ENCODE data around the gene NDUFV2.
"Not testable (repeated sequence)": the region's sequence is repeated elsewhere in the genome, so short reads cannot be mapped to it uniquely, and the experiment has no call there.

The NDUFV2 gene

DNA sequence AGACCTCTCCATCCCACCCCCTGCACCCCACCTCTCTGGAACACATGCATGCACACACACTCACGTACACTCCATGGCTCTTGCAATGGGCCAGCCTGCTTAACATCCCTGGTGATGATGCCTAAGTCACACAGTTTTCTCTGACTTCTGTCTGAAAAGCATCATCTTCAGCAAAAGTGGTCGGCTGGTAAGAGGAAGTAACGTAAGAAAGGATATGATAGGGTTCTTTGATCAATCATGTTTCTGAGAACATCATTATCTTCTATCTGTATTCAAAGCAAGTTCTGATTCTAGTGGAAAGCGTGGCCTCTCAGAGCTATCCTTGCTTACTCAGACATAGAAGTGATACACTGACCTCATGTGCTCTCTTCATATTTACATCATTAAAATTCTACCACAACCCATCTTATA lies 11.4 kb upstream of the NDUFV2 start:
- DNase-seq, result no peak

DNA sequence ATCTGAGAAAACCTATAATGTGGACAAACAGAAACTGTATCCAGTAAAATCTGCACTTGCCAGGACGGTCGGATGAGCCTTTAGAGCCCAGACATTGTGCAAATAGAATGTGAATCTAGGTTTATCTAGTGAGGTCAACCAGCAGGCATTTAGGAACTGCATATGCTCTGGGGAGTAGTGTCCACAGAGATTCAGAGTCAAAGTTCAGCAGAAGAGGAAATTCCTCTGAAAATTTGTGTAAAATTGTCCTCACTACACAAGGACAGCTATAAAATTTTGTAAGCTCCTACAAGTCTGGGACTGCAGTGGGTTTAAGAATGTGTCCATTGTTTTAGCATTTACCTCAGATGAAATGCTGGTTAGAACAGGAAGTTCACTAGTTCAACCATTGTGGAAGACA lies 9.8 kb upstream of the NDUFV2 start:
- DNase-seq, result no peak

DNA sequence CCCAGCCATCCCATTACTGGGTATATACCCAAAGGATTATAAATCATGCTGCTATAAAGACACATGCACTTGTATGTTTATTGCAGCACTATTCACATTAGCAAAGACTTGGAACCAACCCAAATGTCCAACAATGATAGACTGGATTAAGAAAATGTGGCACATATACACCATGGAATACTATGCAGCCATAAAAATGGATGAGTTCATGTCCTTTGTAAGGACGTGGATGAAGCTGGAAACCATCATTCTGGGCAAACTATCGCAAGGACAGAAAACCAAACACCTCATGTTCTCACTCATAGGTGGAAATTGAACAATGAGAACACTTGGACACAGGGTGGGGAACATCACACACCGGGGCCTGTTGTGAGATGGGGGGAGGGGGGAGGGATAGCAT lies 9.4 kb upstream of the NDUFV2 start:
- not testable (repeated sequence) for DNase-seq

DNA sequence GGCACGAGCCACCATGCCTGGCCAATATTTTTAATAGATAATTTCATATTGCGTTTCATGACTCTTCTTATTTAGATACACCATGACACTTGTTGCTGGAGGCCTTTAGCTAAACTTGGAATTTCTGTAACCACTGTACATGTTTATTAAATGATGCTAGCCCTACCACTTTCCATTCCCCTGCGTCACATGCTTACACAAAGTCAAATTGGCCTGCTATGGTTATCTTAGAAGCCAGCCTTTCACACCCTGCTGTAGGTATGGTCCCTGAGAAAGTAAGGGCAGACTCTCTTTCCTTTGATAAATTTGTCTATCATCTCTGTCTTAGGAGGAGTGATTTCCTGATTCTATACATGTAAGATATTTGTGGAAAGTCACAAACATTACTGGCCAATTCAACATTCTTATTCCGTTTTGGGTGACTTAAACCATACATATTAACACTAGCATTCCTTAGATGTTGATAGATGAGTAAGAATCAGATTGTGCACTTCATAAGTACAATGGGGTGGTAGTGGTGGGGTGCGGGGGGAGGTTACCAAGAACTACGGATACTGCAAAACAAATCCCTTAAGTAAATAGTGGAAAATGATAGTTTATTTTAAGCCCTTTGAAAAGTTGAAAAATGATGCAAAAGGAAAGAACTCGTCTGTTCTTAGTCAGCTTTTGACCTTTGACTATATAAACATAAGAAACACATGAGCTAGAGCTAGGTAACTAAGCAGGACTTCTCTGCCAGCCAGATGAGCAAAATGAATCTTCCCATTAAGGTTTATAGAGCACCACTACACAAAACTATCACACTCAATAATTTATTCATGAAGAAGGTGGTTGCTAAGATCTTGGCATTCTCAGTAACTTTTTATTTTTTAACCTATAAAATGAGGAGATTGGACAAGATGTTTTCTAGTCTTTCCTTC lies 7.9 kb upstream of the NDUFV2 start:
- no peak for DNase-seq

DNA sequence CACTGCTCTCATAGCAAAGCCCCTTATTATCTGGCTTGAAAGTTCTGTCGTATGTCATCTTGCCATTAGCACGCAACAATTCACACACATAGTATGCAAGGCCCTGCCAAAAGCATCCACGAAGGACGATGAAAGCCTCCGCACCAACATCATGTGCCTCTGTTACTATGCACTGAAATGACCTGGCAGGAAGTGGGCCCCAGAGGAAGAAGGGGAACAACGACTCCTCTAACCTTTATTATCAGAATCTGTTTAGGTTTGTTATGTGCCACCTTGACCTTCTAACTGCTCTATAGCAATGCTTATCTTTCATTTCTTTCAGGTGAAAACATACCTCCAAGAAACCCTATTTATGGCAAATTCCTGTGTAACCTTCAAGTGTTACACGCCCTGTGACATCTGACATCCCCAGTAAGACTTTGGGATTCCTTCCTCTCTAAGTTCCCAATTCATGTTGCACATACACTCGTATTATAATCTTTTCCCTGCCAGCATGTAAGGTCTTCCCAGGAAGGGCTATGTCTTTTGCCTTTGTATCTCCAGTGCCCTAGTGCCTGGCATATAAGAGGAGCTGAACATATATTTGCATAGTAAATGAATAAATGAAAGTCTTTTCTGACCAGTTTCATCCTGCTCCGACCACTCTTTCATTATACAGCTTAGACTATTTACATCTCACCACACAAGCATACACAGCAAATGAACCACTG lies 7.0 kb upstream of the NDUFV2 start:
- no peak for DNase-seq

DNA sequence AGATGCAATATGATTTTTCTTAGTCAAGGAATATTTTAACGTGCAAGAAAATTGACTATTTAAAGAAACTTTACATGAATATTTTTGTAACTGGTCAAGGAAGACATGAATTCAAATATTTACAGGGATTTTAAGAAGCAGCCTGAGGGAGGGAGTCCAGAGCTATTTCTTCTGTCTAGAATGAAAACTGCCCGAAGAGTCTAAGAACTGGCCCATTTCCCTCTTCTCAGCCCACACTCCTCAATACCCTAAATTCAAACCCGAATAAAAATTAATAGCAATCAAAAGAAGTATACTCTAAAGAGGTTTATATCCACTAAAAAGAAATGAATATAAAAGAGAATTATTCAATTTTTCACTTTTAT lies 6.5 kb upstream of the NDUFV2 start:
- no peak for DNase-seq

DNA sequence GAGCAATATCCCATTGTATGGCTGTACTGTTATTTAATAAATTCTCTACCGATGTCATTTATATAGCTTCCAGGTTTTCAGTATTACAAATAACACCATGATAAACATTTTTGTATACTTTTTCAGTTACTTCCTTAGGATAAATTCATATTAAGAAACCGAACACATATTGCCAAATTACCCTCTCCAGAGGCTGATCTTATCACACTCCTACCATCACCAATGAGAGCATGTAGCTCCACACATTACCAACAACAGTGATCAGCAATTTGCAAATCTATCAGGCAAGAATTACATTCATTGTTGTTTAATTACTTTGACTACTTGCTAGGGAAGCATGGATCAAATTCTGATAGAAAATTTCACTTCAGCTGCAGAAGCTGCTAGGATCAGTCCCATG lies 5.8 kb upstream of the NDUFV2 start:
- no peak for DNase-seq

DNA sequence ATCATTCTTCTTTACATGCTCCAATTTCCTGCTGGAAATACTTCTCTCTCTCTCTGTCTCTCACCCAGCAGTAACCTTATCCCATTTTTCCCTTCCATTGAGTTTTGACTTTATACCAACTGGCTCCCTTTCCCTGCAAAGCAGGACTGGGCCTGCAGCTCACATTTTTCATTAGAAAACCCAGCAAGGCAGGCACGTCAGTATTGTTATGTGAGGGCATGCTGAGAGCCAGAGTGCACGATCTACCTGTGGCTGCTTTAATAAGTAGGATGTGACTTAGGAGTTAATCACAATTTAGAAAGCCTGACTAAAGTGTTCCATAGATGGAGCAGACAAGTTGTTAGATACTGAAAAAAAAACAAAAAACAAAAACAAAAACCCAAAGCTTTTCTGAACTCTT lies 5.2 kb upstream of the NDUFV2 start:
- no peak for DNase-seq

DNA sequence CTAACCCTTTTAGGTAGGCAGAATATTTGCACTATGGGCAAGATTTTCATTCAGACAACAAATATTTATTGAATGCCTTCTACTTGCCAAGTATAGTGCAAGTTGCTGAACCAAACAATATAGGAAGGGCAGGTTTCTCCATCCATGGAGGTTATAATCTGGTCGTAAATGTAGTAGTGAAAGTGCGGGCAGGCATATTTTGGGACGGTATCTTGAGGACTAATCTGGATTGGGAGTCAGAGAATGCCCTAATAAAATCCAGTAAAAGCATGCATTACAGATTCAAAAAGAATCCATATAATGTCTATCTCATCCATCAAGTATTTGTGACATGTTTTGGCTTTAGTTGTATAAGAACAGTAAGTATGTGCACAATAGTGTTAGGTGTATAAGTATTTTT lies 1.7 kb upstream of the NDUFV2 start:
- DNase-seq, result no peak

DNA sequence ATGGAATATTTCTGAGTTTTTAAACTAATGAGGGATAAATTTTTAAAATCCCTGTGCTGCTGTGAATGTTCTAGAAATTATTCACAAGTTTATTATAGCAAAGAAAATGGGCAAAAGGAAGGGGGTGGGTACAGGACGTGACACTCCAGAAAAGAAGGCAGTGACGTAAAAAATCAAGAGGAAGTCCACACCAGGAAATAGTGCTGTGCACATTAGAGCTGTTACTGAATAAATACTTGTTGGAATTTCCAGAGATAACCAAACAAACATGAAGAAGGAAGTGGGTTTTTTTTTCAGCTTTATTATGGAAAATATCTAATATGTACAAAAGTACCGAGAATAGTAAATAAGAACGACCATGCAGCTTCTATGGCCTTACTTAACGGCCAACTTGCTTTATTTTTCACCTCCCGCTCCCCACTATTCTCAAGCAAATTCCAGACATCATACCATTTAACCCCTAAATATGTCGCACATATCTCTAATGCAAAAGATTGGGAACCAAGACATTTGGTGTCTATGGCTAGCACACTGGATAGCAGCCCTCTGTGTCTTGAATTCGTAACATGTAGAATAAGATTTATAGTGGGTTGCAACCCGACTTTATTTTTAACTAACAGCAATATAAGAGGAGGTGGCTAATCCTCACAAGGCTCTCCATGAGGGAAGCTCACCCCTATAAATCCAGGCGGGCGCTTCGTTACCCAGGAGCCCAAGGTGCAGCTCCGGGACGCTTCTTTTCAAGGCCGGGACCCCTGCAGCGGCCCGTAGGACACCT lies 580 bp upstream of the NDUFV2 start:
- peak; percentile 15 for DNase-seq

DNA sequence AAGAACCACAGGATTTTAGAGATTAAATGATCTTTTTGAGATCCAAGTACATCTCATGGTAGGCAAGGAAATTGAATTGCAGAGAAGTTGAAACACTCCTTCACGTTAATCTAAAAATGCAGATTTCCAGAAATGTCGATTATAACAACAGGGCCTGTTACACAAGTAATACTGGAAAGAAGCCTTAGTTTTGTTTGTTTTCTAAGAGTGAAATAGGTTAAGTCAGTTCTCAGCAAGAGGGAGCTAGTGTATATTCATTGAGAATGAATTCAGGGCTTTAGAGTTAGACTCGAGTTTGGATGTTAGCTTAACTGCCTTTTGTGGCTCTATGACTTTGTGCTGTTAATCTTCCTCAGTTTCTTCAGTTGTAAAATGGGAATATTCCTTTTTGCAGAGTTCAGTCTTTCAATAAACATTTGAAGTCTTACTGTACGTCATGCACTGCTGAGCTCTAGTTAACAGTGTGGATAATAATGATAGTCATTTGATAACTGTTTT lies 926 bp downstream of the NDUFV2 start:
- DNase-seq, result no peak

DNA sequence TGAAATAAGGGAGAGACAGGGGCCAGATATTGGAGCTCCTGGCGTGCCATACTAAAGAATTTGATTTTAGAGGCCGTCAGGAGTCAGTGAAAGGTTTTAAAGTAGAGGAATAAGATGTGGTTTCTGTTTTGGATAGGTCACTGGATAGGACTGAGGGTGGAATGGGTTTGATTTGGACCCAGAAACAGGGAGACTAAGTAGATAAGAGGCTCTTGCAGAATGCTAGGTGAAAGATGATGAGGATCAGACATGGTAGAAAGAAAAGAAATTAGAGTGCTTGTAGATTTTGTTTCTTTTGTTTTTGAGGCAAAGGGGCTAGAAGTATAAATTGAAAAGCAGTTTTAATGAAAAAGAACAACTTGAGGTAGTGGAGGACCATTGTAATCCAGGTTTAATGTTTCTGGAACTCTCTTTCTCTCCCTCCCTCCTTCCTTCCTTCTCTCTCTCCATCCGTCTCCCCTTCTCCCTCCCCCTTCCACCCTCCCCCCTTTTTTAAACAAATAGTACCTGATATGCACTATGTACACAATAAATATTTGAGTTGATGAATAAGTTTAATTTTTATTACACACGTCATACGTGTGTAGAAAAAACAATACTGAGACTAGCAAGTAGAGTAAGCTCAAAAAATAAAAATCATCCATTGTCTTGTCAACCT lies 1.9 kb downstream of the NDUFV2 start:
- no peak for DNase-seq

DNA sequence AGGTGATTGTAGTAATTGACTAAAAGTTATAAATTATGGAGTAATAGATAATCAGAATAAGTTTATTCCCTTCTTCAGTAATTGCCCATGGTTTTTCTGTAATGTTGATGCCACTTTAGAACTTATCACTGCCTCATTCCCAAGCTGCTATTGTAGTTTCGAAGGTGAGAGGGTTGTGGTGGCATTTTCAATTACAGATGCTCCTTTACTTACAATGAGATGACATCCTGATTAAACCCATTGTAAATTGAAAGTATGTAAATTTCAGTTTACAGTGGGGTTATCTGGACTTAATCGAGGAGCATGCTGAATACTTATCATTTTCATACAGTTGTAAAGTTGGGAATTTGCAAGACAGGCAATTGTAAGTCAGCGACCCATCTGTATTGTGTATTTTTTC lies 2.9 kb downstream of the NDUFV2 start:
- no peak for DNase-seq

DNA sequence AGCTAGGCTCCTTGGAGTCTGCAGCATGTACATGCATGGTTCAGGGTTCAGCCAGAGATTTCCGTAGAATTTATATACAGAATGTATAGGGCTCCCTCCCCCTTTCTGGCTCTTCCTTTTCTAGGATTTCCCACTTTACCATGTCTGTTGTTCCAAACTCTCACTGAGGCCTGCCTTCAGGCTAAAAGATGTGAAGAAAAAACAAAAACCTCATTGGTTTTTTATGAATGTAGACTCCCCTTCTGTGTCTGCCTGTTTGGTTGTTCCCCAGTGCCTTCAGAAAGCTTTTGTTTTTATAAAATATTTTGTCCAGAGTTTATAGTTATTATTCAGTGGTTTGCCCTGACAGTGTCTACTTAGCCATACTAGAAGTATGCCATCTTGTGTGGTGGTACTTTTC lies 3.6 kb downstream of the NDUFV2 start:
- DNase-seq, result no peak

DNA sequence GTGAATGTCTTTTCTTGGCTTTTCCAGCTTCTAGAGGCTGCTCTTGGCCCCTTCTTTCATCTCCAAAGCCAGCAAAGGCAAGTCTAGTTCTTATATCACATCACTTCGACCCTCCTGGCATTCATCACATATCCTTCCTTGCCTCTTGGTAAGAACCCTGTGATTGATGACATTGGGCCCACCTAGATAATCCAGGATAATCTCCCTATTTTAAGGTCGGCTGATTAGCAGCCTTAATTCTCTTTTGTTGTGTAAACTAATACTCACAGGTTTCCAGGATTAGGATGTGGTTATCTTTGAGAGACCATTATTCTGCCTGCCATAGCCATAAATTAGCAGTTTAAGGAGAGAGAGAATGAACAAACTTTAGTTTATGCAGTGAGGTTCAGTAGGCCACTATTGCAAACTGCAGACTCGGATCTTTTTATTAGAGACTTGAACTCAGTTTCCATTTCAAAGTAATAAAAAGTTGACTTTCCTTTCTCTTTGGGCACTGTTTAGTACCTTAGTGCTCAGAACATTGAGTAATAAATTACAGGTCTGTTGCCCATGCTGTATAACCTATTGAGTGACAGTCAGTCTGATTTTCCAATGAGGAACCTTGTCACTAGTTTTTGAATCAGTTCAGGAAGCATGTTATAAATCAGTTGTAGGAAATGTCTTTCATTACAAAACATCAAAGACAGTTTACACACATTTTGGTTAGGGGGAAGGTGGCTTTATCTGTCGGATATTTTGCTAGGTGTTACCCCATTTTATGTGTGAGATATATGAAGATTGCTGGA lies 4.5 kb downstream of the NDUFV2 start:
- DNase-seq, result no peak

DNA sequence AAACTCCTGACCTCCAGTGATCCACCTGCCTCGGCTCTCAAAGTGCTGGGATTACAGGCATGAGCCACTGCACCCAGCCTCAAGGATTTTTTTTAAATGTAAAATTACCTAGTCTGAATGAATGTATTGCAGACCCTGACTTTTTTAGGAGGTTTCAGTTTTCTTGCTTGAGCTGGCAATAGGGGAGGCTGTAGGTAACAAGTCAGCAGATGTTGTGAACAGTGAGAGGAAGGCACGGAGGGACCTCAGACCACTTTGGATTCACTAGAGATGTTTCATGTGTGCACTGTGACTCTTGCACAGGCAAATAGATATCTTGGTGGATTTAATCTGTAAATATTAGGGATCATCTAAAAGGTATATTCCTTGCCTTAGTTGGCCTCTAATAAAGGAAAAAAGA lies 6.4 kb downstream of the NDUFV2 start:
- DNase-seq, result no peak

DNA sequence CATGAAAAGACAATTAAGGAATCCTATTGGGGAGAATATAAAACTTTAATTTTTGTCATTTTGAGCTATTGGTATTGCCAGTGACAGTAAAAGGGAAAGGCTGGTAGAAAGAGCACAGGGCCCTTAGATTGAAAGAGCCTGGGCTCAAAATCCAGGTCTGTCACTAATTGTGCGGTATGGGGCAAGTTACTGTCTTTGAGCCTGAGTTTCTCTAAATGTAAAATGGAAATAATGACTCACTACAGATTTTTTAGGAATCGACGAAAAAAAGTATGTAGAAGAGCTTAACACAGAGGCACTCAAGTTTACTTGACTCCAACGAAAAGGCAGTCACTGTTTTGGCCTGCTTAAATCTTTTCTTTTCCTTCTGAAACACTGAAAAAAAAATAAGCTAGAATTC lies 7.0 kb downstream of the NDUFV2 start:
- DNase-seq, result no peak

DNA sequence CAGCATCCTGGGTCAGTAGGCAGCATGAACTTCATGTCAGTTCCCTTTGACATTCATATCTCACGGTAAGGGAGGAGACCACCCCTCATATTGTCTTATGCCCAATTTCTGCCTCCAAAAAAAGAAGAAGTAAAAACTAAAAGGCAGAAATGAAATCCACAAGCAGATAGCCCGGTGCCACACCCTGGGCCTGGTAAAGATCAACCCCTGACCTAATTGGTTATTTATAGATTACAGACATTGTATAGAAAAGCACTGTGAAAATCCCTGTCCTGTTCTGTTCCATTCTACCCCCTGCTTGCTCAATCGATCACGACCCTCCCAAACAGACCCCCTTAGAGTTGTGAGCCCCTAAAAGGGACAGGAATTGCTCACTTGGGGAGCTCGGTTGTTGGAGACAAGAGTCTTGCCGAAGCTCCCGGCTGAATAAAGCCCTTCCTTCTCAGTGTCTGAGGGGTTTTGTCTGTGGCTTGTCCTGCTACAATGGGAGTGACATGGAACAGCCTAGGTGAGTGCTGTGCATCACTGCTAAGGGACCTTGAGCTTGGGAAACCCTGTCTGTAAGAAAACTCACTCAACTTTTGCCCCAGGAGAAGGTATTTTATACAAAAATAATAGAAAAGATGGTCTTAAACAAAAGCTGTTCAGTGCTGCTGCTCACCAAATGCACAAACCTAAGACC lies 11.1 kb downstream of the NDUFV2 start:
- DNase-seq, result no peak

DNA sequence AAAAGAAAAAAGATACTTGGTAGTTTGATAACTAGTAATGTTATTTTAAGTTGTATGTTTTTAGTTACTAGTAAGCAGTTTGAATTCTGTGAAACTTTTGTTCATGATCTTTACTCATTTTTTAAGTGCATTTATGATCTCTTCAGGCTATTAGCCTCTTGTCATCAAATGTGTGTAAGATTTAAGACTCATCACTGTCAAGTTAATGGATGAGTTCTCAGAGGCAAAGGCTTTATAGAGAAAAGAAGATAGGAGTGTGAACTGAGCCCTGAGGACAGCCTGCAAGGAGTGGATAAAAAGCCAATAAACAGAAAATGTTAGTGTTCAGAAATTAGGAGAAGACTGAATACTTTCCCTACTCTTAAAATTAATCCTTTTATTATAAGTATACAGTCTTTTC lies 13.5 kb downstream of the NDUFV2 start:
- DNase-seq, result no peak

DNA sequence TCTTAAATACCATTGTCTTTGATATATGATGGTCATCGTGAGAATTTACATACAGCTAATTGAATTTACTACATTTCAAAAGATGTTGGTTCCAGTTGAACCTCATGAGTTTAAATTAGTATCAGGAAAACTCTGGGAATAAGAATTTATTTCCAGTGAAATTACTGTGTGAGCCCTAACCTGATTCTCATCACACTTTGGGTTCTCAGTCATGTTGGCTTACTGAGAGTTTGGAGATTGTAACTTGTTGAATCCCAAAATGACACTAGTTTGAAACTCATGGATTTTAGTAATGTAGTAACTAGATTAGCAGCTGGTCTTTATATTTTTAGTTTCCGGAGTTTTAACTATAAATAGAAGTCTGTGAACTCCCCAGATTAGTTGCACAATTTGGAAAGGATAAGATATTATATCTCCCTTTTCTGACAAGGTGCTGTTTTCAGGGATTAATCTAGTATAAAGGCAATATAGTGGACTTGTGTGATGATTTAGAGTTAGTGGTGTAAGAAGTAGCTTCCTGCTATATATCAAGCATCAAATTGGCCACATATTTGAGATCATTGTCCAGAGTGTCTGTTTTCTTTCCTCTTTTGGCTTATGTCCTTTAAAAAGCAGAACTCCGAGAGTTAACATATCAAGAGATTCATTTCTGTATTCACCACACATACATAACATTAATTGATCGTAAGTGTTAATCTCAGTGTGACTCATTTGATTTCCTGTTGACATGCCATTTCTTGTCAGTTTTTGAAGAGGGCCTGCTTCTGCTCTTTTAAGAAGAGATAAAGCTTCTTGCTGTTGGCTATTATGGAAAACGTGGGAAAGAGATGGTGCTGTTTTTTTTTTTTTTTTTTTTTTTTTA lies 15.7 kb downstream of the NDUFV2 start:
- DNase-seq, result no peak

DNA sequence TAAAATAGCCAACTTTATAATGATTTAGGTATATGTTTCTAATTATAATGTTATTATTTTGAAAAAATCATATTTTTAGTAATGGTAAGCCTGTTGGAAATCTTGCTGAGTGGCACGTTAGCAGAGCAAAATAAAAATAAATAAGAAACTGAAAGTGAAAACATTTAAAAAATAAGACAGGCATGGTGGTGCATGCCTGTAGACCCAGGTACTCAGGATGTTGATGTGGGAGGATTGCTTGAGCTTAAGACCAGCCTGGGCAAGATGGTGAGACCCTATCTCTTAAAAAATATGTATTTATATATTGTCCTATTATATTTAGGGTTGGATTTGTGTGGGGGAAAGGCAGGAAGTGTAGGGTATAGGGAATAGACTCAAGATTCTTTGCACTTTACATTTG lies 18.3 kb downstream of the NDUFV2 start:
- DNase-seq, result no peak

All from SIG-M5 (cell line).